Calu3 (cell line): ENCODE measurements around the gene GCH1. TPM values are rescaled to one million over a fixed set of nuclear protein-coding genes. Genes with fewer than 3 reads are reported as not detected.
"Not testable (repeated sequence)": the region's sequence is repeated elsewhere in the genome, so short reads cannot be mapped to it uniquely, and the experiment has no call there.

ENCODE experiments used
- BruUV-seq: library from RNA; stranded (reverse); fragments of 400-500 nt; replicated peaks from 2 replicates; lab custom pipeline; 2021; lab: Mats Ljungman, UMichigan
- CTCF ChIA-PET: fragments of 300-600 bp; sonication (Branson Sonifier 250); formaldehyde crosslinking; loops from one replicate; lab custom pipeline; 2022; ENCODE audit warnings: antibody characterized with exemption; lab: Charles Lee
- DNase-seq: peaks from one replicate; pipeline ENCODE4 v3.0.0; 2022
- H3K27ac Mint-ChIP-seq: one replicate; pipeline ENCODE4 v1.8.0; 2022; ENCODE audit warnings: mixed read lengths; ENCODE audit not compliant: unreplicated experiment
- H3K27me3 Mint-ChIP-seq: one replicate; pipeline ENCODE4 v1.8.0; 2022; ENCODE audit warnings: mixed read lengths; ENCODE audit not compliant: unreplicated experiment
- H3K36me3 Mint-ChIP-seq: one replicate; pipeline ENCODE4 v1.8.0; 2022; ENCODE audit warnings: mild to moderate bottlenecking, moderate library complexity, mixed read lengths; ENCODE audit not compliant: insufficient read depth, unreplicated experiment
- H3K4me1 Mint-ChIP-seq: one replicate; pipeline ENCODE4 v1.8.0; 2022; ENCODE audit warnings: mild to moderate bottlenecking, low read depth, mixed read lengths; ENCODE audit not compliant: unreplicated experiment
- H3K4me3 Mint-ChIP-seq: one replicate; pipeline ENCODE4 v1.8.0; 2022; ENCODE audit warnings: mild to moderate bottlenecking, low read depth, moderate library complexity, mixed read lengths; ENCODE audit not compliant: unreplicated experiment
- H3K9me3 Mint-ChIP-seq: one replicate; pipeline ENCODE4 v1.8.0; 2022; ENCODE audit warnings: low read depth, mixed read lengths; ENCODE audit not compliant: unreplicated experiment
- intact Hi-C: fragments of 100-400 bp; cut with micrococcal nuclease; formaldehyde crosslinking; loops from one replicate; pipeline ENCODE4 v1.10.0; 2022; ENCODE audit not compliant: unreplicated experiment
- total RNA-seq: library from RNA; stranded (reverse); gene quantifications from 2 replicates; pipeline ENCODE4 v1.2.3, GENCODE V29; 2022
- TF ChIP-seq, protein P1 (sequence below): fragments of 200-600 bp; IDR thresholded peaks from one replicate; pipeline ENCODE4 v1.8.0; 2022; ENCODE audit warnings: antibody characterized with exemption; ENCODE audit not compliant: unreplicated experiment

Gene GCH1
- total RNA-seq, 1 experiment from 2014 or later = 6.8 TPM

DNA sequence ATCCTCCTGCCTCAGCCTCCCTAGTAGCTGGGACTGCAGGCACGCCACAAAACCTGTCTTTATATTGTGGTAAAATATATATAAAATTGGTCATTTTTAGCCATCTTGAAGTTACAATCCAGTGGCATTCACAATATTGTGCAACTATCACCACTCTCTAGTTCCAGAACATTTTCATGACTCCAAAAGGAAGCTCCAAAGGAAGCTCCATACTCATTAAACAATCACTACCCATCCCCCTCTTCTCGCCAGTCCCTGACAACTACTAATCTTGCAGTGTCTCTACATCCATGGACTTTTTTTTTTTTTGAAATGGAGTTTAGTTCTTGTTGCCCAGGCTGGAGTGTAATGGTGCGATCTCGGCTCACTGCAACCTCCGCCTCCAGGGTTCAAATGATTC lies 3.1 kb downstream of the GCH1 start:
- intact Hi-C loops = no loop called here

DNA sequence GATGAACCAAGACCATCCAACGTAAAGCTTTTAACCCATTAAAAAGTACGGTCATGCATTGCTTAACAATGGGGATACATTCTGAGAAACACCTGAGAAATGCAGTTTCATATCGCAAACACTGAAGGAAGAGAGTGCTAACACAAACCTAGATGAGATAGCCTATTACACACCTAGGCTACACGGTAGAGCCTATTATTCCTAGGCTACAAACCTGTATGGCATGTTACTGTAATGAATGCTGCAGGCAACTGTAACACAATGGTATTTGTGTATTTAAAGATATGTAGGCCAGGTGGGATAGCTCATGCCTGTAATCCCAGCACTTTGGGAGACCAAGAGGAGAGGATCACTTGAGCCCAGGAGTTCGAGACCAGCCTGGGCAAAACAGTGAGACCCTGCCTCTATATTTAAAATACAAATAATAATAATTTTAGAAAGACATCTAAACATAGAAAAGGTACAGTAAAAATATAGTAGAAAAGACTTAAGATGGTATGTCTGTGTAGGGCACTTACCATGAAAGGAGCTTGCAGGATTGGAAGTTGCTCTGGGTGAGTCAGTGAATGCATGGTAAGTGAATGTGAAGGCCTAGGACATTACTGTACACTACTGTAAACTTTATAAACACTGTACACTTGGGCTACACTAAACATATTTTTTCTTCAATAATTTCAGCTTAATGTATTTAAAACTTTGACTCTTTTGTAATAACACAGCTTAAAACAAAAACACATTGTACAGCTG lies 4.6 kb downstream of the GCH1 start:
- DNase-seq, H3K27me3 Mint-ChIP-seq, CTCF ChIA-PET, H3K27ac Mint-ChIP-seq, BruUV-seq, H3K9me3 Mint-ChIP-seq, H3K4me3 Mint-ChIP-seq, H3K4me1 Mint-ChIP-seq, intact Hi-C loops: not testable (repeated sequence)
- peaks cover 19% of the 10 kb centered on the region for H3K36me3 Mint-ChIP-seq

More for the DNA sequence above, 3.1 kb downstream of the GCH1 start:
- TF ChIP-seq, protein P1, sequence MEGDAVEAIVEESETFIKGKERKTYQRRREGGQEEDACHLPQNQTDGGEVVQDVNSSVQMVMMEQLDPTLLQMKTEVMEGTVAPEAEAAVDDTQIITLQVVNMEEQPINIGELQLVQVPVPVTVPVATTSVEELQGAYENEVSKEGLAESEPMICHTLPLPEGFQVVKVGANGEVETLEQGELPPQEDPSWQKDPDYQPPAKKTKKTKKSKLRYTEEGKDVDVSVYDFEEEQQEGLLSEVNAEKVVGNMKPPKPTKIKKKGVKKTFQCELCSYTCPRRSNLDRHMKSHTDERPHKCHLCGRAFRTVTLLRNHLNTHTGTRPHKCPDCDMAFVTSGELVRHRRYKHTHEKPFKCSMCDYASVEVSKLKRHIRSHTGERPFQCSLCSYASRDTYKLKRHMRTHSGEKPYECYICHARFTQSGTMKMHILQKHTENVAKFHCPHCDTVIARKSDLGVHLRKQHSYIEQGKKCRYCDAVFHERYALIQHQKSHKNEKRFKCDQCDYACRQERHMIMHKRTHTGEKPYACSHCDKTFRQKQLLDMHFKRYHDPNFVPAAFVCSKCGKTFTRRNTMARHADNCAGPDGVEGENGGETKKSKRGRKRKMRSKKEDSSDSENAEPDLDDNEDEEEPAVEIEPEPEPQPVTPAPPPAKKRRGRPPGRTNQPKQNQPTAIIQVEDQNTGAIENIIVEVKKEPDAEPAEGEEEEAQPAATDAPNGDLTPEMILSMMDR = no peak
- no peaks in the 10 kb centered on the region for H3K9me3 Mint-ChIP-seq
- H3K27me3 Mint-ChIP-seq = no peaks in the 10 kb centered on the region
- DNase-seq = no peak
- no peaks in the 10 kb centered on the region for H3K4me1 Mint-ChIP-seq
- CTCF ChIA-PET = no interaction called here
- H3K27ac Mint-ChIP-seq = no peak overlapping the region
- no TSS peak for BruUV-seq
- no peak overlapping the region for H3K4me3 Mint-ChIP-seq
- H3K36me3 Mint-ChIP-seq = peaks cover 23% of the 10 kb centered on the region

- TF ChIP-seq, protein P1 = no peak
- CTCF ChIA-PET = no interaction called here
- Mint-ChIP-seq H3K27me3 (no peaks in the 10 kb centered on the region), H3K4me1 (no peaks in the 10 kb centered on the region), H3K4me3 (no peak overlapping the region), H3K9me3 (no peaks in the 10 kb centered on the region), H3K36me3 (no peaks in the 10 kb centered on the region), H3K27ac (no peak overlapping the region)
- BruUV-seq = no TSS peak
- no peak for DNase-seq
- intact Hi-C loops = no loop called here
These were observed 6.9 kb downstream of the GCH1 start for GRCh38 chr14:54895683-54896082.

DNA sequence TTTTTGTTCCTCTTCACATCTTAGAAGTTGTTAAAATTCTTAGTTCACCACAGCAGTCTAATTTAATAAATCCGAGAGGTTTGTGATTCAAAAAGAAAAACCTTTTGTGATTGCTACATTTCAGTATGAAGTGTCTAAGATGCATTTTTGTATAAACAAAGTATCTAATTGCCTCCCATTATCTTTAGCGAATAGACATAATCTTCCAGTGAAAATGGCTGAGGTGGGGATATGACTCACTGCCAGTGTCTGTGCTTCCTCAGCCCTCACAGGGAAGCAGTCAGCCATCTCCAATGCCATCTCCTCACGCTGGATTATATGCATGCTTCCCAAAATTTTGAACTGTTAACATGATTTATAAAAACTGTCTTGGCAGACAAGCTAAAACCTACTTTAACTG lies 7.6 kb downstream of the GCH1 start:
- no peak for DNase-seq
- Mint-ChIP-seq H3K27me3 (no peaks in the 10 kb centered on the region), H3K27ac (no peak overlapping the region), H3K4me3 (no peak overlapping the region), H3K36me3 (no peaks in the 10 kb centered on the region), H3K9me3 (no peaks in the 10 kb centered on the region), H3K4me1 (no peaks in the 10 kb centered on the region)
- intact Hi-C loops = loop anchor here (5.0 kb wide), 1 partner anchor 333 kb away; no protein-coding TSS in a partner anchor
- TF ChIP-seq, protein P1 = no peak
- CTCF ChIA-PET = no interaction called here
- BruUV-seq = no TSS peak
